Peyer's patch (tissue), 4 donors: Measurements from ENCODE around the gene KCNN3. TPM values are rescaled to one million over a fixed set of nuclear protein-coding genes. Genes with fewer than 3 reads are reported as not detected.

Source experiments
- DNase-seq, 3 donors: peaks; one replicate each; pipeline ENCODE4 v3.0.0-alpha.2; 2017 to 2019
- H3K27ac ChIP-seq, 4 donors: fragments of 200-600 bp; sonication (generic); one replicate each; pipeline ENCODE4 v1.5.1; 2016 to 2019
- H3K27me3 ChIP-seq, 2 donors: fragments of 200-600 bp; sonication (generic); one replicate each; pipeline ENCODE4 v1.5.1; 2019
- H3K36me3 ChIP-seq, 3 donors: fragments of 200-600 bp; sonication (generic); one replicate each; pipeline ENCODE4 v1.5.1; 2016 to 2019
- H3K4me1 ChIP-seq, 4 donors: fragments of 200-600 bp; sonication (generic); one replicate each; pipeline ENCODE4 v1.5.1; 2016 to 2019
- H3K4me3 ChIP-seq, 4 donors: fragments of 200-600 bp; sonication (generic); 1 replicate in 3 of 4; 2 replicates in 1 of 4; pipeline ENCODE4 v1.5.1; 2016 to 2019; ENCODE audit warnings: mild to moderate bottlenecking in 1 of 4
- H3K9me3 ChIP-seq, 4 donors: fragments of 200-600 bp; sonication (generic); one replicate each; pipeline ENCODE4 v1.5.1; 2016 to 2019; ENCODE audit warnings: mild to moderate bottlenecking in 1 of 4
- POLR2A ChIP-seq, 2 donors: fragments of 450-650 bp; IDR thresholded peaks; one replicate each; pipeline ENCODE4 v1.5.1; 2017; ENCODE audit warnings: antibody characterized with exemption in 2 of 2, mild to moderate bottlenecking in 2 of 2, moderate library complexity in 2 of 2
- total RNA-seq, 4 donors: library from RNA; depleted of rRNA; stranded (reverse); fragments of >200 nt; gene quantifications; one replicate each; pipeline ENCODE4 v1.1.0, GENCODE V29; 2016
- TF ChIP-seq, protein P1 (sequence below), 6 experiments: fragments of 450-650 bp in 4 of 6; fragments of 200-600 bp in 2 of 6; sonication (generic) in 1 of 6; IDR thresholded peaks; one replicate each; pipeline ENCODE4 v1.5.1; 2017 to 2019; ENCODE audit warnings: antibody characterized with exemption in 6 of 6, mild to moderate bottlenecking in 3 of 6, moderate library complexity in 1 of 6

KCNN3 gene
- total RNA-seq, 4 donors from 2014 or later = 0.85 to 1.7 (median 1.2) TPM

GRCh38 chr1:154711416-154711815 is 158.7 kb downstream of the KCNN3 start:
- DNase-seq = no peak
- no peaks in the 10 kb centered on the region for H3K36me3 ChIP-seq
- H3K4me1 ChIP-seq = no peaks in the 10 kb centered on the region
- H3K9me3 ChIP-seq = no peaks in the 10 kb centered on the region
- no peak overlapping the region for H3K27ac ChIP-seq
- H3K27me3 ChIP-seq = no peaks in the 10 kb centered on the region
- H3K4me3 ChIP-seq = no peak overlapping the region
- no peak for TF ChIP-seq POLR2A (IDR thresholded peaks at IDR 0.05)
- TF ChIP-seq, protein P1, sequence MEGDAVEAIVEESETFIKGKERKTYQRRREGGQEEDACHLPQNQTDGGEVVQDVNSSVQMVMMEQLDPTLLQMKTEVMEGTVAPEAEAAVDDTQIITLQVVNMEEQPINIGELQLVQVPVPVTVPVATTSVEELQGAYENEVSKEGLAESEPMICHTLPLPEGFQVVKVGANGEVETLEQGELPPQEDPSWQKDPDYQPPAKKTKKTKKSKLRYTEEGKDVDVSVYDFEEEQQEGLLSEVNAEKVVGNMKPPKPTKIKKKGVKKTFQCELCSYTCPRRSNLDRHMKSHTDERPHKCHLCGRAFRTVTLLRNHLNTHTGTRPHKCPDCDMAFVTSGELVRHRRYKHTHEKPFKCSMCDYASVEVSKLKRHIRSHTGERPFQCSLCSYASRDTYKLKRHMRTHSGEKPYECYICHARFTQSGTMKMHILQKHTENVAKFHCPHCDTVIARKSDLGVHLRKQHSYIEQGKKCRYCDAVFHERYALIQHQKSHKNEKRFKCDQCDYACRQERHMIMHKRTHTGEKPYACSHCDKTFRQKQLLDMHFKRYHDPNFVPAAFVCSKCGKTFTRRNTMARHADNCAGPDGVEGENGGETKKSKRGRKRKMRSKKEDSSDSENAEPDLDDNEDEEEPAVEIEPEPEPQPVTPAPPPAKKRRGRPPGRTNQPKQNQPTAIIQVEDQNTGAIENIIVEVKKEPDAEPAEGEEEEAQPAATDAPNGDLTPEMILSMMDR (IDR thresholded peaks at IDR 0.05) = no peak

GRCh38 chr1:154710106-154710505 is 160.0 kb downstream of the KCNN3 start:
- DNase-seq = no peak
- TF ChIP-seq POLR2A (IDR thresholded peaks at IDR 0.05) = no peak
- TF ChIP-seq, protein P1 (IDR thresholded peaks at IDR 0.05) = no peak
- Histone ChIP-seq H3K4me1 (no peaks in the 10 kb centered on the region), H3K9me3 (no peaks in the 10 kb centered on the region), H3K27me3 (no peaks in the 10 kb centered on the region), H3K36me3 (no peaks in the 10 kb centered on the region), H3K27ac (no peak overlapping the region), H3K4me3 (no peak overlapping the region)

DNA sequence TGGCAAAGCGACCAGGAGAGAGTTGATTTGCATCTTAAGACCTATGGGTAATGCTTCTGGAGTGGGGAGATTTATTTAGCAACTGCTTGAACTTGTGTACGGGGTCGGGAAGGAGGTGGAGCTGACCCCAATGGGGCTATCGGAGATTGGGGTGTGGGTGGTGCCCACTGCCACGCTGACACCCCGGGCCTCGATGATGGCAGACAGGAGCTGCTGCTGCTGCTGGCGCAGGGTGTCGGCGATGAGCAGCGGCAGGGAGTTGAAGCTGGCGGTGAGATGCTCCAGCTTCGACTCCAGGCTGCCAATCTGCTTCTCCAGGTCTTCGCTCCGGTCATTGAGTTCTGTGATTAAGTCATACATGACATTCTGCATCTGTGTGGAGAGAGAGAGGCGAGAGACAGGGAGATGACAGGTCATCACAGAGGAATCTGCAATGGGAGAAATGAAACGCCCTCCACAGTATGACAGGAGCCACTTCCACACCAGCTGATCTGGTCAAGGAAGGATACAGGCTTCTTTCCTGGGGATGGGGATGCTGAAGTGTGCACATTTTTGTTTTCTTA is 162.1 kb downstream of the KCNN3 start:
- Histone ChIP-seq H3K27ac (no peak overlapping the region), H3K27me3 (no peaks in the 10 kb centered on the region), H3K4me1 (no peaks in the 10 kb centered on the region), H3K36me3 (no peaks in the 10 kb centered on the region), H3K9me3 (no peaks in the 10 kb centered on the region), H3K4me3 (no peak overlapping the region)
- DNase-seq = no peak
- TF ChIP-seq POLR2A (IDR thresholded peaks at IDR 0.05) = no peak
- TF ChIP-seq, protein P1 (IDR thresholded peaks at IDR 0.05) = no peak

DNA sequence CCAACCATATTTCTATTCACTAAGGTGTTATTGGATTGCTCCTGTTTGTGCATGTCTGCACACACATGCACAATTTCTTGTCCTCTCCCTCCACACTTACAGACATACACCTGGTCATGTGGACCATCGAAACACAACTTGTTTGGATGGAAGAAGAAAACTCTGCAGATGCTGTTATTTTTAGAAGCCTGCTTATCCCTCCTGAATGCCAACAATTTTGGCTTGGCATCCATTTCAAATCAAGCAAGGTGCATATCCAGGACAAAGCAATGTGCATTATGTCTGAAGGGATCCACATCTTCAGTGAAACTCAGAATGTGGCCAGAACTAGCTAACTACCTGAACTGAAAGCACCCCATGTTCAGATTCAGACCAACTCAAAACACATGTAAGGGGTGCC is 163.2 kb downstream of the KCNN3 start:
- Histone ChIP-seq H3K9me3 (no peaks in the 10 kb centered on the region), H3K4me1 (no peaks in the 10 kb centered on the region), H3K36me3 (no peaks in the 10 kb centered on the region), H3K27me3 (no peaks in the 10 kb centered on the region), H3K4me3 (no peak overlapping the region), H3K27ac (no peak overlapping the region)
- TF ChIP-seq, protein P1 (IDR thresholded peaks at IDR 0.05) = no peak
- TF ChIP-seq POLR2A (IDR thresholded peaks at IDR 0.05) = no peak
- DNase-seq = no peak

DNA sequence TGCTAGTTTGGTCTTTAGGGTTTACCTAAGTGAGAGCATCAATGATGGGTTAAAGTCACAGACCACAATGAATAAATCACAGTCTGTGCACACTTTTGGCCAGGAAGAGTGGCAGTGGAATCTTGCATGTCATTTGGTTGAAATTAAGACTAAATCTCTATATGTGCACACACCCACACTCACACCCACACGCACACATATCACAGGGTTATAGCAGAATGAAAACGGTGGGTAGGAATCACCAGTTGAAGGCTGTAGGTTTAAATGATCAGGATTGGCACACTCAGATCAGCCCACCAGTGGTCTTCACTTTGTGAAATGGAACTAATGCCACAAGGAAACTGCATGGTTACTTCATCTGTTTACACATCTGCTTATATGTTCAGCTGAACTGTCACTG is 164.5 kb downstream of the KCNN3 start:
- H3K4me3 ChIP-seq = no peak overlapping the region
- H3K27ac ChIP-seq = no peak overlapping the region
- no peaks in the 10 kb centered on the region for H3K36me3 ChIP-seq
- H3K27me3 ChIP-seq = no peaks in the 10 kb centered on the region
- no peak for DNase-seq
- no peaks in the 10 kb centered on the region for H3K4me1 ChIP-seq
- TF ChIP-seq, protein P1 (IDR thresholded peaks at IDR 0.05) = no peak
- no peak for TF ChIP-seq POLR2A (IDR thresholded peaks at IDR 0.05)
- no peaks in the 10 kb centered on the region for H3K9me3 ChIP-seq

DNA sequence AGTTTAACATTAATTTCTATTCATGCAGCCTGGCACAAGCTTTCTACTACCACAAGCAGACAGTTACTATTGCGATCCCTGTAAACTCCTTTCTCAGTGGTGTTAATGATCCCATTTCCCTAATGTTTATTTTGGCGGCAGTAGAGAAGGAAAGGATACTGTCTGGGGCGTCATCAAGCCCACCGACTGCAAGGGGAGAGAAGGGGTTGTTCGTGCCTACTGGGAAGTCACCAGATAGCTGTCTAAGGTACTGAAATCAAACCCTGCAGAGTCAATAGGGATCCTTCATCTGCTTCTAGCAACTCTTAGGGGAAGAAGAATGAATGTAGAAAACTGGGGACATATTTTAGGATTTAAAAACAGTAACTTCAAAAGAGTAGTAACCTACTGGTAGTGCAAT is 166.9 kb downstream of the KCNN3 start:
- no peak for TF ChIP-seq POLR2A (IDR thresholded peaks at IDR 0.05)
- TF ChIP-seq, protein P1 (IDR thresholded peaks at IDR 0.05) = no peak
- Histone ChIP-seq H3K4me1 (no peaks in the 10 kb centered on the region), H3K27me3 (no peaks in the 10 kb centered on the region), H3K9me3 (no peaks in the 10 kb centered on the region), H3K4me3 (no peak overlapping the region), H3K36me3 (no peaks in the 10 kb centered on the region), H3K27ac (no peak overlapping the region)
- no peak for DNase-seq
